Measurements from ENCODE around the gene CALCOCO1.

Gene CALCOCO1

DNA sequence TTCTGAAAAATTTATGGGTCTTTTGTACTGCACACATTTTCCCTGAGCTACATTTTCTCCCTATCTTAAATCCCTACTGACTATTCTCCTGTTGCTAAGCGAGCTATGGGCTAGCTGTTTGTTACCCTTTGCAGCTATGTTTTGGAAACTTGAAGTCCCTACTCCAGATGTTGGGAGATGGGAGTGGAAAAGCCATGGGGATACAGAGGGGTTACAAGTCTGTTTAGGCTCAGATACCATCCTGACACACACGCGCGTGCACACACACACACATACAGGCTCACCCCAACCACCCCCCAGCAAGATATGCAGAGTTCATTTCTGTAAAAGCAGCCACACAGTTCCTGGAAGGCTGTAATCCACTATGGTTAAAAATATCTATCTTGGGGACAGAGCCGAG, 67.2 kb downstream of the CALCOCO1 start:
- no peak for DNase-seq (ENCODE audit: low spot score)

DNA sequence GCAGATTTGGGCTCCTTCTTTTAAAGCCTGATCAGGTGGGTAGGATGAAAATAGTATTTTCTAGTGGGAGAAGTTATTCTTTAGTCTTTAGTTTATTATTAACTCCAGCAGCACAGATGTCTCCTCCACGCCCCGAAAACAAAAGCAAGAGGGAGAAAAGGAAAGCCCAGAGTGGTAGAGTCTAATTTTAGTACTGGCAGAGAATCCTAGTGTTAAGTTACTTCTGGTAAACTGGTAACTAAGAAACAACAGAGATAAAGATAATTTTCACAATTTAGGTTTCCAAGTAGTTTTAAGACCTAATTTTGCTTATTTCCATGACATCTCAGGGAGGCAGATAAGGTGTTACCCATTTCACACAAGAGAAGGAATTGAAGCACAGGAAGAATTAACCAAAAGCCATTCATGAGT, 67.7 kb downstream of the CALCOCO1 start:
- no peak for DNase-seq (ENCODE audit: low spot score)

DNA sequence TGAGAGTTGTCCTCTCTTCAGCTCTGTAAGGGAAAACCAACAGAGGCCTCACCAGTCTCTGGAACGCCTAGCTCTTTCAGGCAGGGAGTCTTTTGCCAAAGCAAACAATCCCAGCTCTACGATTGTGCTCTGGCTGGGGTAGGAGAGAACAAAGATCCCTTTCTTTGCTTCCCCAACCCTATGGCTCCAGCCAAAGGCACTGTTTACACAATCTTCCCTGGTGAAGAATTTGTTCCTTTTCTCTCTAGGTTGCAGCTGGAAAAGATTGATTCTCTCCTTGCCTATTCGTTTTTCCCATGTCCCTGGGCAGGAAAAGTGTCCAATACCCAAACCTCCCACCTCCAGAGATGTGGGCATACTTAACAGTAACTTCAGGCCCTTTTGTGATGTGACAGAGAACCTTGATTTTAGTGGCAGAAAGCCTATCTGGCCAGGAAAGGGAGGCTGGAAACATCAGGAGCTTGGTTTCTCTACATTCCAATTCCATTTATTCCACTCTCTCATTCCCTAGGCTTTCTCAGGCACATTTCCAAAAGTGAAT, 68.2 kb downstream of the CALCOCO1 start:
- peak; percentile 83 for DNase-seq (ENCODE audit: low spot score)

Data from COLO829 (cell line).